HG03469 (cell line): ENCODE results near the gene PRL.

ENCODE experiments used
- ATAC-seq: cut with Tn5 transposase; IDR thresholded peaks from one replicate; pipeline ENCODE4 v1.9.1; 2021; ENCODE audit warnings: mild to moderate bottlenecking, moderate library complexity, moderate number of reproducible peaks; ENCODE audit not compliant: unreplicated experiment

The PRL gene

DNA sequence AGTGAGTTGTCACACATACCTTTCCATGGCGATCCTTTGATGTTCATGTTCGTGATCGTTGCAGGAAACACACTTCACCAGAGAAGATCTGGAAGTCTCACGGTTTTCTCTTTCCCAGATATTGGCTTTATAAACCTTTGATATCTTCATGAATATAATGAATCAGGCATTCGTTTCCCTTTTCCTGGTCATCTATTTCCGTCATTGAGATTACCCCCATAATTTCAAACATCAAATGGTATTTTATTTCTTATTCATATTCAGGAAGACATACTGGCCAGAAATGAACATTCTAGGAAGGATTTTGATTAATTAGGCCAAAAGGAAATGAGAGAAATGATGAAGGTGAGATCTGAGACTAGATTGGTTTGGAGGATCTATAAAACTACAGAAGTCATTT is at the start of gene PRL:
Gene PRL, minus strand, starts transcription at position 101 of the 400 bp plus-strand sequence. Its CDS starts 54 bp downstream, at position 47.
- ATAC-seq = no peak

GRCh38 chr6:22343864-22344263 is 47.0 kb upstream of the PRL start:
- no peak for ATAC-seq

DNA sequence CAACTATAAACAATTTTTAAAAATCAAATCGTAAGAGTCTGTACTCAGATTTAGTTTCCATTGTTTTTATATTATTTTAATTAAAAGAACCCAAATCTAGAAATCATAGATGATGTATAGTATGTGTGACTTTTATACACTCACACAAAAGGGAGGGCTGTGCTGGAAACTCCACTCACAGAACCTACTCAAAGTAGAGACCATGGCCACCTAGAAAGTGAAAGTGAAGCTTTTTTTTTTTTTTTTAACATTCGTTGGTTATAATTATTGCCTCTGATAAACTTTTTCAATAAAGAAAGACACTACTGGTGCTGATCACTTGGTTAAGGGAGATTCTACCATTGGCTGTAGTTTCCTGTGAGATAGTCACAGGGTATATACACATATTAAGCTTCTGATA is 37.9 kb upstream of the PRL start:
- ATAC-seq = no peak

DNA sequence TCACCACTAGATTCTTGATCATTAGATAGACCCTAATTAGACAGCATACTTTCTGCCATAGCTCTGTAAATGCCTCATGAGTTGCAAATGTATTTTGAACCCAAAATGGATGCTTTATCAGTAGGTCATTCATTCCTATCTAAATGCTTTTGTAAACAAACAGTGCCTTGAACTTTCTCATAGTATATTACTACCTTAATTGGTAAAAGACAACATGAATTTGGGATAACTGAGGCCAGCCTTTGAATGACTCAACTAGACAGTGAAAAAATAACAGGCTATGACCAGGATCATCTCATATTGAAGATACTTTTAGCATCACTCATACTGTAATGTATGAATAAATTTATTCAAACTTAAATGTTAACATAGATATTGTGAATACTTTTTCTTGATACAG is 37.0 kb upstream of the PRL start:
- ATAC-seq = no peak

GRCh38 chr6:22332711-22333110 is 35.9 kb upstream of the PRL start:
- no peak for ATAC-seq

- ATAC-seq = no peak
Measured at GRCh38 chr6:22332216-22332615, 35.4 kb upstream of the PRL start.

DNA sequence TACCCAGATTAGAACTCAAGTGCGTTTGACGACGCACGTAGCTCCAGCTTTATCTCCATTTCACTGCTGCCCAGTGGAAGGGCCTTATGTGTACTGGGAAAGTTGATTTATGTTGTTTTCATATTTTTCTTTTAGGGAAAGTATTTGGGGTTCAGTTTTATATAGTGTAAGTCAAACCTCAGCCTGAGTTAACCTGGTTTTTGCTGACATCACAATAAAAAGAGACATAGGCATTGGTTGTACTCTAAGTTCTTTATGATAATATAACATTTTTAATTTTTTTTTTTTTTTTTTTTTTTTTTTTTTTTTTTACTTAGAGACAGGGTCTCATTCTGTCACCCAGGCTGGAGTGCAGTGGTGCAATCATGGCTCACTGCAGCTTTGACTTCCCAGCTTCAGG is 34.1 kb upstream of the PRL start:
- no peak for ATAC-seq

DNA sequence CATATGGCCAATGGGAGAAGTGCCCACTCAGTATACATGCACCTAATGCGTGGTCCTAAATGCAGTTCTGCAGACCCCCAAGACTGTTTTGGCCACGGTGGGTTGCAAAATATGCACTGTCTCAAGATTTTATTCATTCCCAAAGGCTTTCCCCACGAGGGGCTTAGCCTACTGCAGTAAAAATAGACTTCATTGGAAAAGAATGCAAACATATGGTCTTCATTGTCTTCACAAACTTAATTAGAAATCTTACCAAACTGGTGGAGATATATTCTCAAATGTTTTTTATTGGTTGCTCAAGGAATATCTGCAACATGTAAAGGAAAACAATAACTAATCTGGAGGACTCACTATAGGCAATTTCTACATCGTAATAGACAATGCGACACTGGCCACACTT is 31.6 kb upstream of the PRL start:
- no peak for ATAC-seq

DNA sequence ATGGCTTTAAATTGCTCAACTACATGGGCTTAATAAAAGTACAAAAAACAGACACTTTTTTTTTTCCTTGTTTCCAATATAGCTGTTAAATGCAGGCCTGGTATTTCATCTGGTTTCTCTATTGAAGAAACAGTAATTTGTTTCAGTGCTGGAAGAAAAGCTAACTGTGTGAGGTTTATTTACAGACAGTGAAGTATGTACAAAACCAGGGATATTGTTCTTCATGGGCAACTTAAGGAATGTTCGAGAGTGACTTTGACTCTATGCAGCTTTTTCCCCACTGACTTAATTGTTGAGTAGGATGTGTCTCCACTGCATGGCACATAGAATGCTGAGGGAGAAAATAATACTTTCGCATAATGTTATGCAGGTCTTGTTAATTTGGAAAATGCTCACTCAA is 31.0 kb upstream of the PRL start:
- no peak for ATAC-seq

DNA sequence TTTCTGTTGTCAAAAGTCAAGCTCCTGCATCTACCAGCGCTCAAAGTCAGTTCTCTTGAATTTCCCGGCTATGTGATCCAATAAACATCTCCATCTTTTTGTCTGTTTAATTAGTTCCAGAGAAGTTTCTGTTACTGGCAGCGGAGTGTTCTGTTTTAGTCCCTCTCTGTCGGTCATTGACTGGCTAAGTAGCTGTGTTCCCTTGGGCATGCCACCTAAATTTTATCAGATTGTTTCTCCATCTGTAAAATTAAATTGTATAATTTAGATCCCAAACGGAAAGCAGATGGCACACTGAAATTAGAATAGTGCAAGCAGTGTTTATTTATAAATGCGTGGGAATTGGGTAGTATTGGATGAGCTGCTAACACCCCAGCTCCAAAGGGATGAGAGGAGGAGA is 29.7 kb upstream of the PRL start:
- ATAC-seq = no peak

DNA sequence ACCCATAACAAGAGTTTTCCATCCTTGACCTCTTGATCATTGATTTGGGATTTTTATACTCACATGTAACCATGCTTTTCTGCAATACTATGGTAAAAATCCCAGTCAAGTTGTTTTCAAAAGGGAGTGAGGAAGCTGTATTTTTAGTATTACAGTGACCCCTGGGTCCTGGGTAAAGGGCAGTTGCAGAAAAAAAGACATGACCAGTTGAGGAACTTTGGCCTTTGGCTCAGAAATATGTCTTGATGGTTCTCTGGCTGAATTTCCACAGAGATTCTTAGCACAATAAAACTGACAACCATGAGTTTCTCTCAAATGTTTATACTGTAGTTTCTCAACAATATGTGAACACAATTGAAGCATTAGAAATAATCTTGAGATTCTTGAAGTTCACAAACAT is 28.6 kb upstream of the PRL start:
- no peak for ATAC-seq

DNA sequence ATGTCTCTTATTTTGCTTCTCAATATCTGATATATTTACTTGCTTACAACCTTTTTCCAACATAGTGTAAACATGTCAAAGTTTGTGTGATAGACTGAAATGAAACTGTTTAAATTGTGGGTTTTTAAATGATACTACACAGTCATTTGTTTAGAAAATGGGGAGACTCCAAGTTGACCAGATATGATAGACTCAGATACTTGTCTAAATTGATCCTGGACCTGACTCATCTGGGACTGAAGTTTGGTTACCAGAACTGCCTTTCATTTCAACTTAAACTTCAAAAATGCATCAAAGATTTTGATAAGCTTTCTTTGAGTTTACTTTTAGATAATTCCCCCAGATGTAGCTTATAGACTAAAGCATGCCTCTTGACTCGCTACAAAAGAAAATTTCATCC is 27.0 kb upstream of the PRL start:
- ATAC-seq = no peak

- ATAC-seq = no peak
Measured at GRCh38 chr6:22322103-22323030, 25.5 kb upstream of the PRL start.

DNA sequence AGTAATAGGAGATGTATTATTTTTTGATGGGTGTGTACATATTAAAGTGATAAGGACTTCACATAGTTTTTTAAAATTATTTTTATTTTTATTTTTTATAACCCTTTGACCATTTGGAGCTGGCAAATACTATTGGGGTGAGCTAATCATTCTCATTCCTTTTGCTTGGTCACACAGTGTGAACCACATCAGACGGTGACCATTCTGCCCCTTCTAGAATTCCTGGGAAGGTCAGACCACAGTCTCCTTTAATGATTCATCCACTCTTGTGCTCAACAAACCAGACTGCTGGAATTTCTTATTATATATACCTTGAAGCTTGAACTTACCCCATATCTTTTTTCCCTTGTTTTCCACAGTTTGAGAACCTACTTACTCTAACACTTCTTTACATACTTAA is 23.9 kb upstream of the PRL start:
- no peak for ATAC-seq

- ATAC-seq = no peak
Measured at GRCh38 chr6:22318404-22318803, 21.6 kb upstream of the PRL start.

GRCh38 chr6:22313796-22314195 is 17.0 kb upstream of the PRL start:
- no peak for ATAC-seq

GRCh38 chr6:22308939-22309338 is 12.1 kb upstream of the PRL start:
- no peak for ATAC-seq

DNA sequence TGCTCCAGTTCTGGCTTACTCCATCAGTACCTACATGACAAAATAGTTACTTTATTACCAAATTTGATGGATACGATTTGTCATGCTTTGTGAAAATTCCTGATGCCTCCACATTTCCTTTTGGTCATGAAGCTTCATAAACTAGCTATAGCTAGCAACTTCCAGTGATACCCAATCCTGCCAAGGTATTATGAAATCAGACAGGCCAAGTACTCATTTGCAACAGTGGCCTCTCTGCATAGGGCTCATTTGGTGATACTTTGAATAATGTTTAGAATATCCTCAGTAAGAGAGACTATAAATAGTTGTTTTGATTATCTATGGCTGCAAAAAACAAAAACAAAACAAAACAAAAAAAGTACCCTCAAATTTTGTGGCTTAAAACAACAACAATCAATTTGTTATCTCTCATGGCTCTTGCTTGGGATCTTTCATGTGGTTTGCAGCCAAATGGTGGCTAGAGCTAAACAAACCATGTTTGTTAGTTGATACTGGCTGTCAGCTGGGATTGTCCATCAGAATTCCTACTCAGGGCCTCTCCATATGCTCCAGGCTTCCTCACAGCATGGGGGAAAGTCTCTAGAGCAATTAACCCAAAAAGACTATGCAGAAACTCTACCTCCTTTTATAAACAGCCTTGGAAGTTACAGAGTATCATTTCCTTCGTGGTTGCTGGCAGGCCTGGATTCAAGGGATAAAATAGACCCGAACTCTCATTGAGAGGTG is 10.1 kb upstream of the PRL start:
- no peak for ATAC-seq

GRCh38 chr6:22302838-22303237 is 6.0 kb upstream of the PRL start:
- ATAC-seq = no peak

DNA sequence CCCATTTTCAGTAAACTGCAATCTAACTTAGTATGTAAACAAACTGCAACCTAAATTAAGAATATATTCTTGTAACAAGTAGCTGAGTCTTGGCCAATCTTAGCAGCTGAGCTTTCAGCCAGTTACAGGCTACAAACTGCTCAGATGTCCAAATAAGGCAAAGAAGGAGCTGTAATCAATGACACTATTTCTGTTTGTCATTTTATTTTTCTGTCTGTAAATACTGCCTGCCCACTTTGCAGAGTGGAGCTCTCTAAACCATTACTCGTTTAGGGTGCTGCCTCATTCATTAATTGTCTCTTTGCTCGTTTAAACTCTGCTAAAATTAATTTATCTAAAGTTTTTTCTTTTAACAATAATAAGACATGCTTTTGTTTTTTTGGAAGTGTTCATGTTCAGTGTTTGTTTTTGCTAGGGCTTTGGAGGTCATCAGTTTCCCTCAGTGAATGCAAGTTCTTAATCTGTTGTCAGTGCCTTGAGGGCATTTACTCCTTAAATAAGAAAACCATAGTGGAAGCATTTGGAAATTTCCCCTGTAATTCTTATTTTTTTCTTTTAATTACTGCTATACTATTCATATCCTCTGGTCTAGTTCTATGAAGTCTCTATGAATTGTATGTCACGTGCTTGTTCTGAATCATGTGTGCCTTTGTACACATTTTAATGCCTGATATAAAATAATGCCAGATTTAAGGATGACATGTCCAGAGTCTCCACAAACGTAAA is 3.6 kb upstream of the PRL start:
- ATAC-seq = no peak

GRCh38 chr6:22298475-22298890 is 1.6 kb upstream of the PRL start:
- ATAC-seq = no peak

DNA sequence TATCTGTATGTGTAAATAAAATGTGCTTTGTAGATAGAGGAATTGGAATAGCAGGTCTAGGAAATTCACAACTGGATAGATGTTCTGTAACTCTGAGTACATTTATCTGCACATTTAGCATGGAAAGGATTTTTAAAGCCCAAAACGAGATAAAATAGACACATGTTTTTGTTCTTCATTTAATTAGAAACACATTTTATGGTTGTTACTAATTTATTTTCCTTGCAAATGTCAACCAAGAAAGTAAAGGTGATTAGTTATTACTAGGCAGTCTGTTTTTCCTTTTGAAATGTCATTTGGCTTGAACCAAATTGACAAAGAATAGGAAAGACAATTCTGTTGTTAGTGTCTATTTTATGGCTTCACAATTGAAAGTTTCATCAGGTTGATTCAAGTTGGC is 769 bp downstream of the PRL start:
- no peak for ATAC-seq
